UCSD-AML1 (cell line): ENCODE results near the gene RIBC1.
"Not testable (repeated sequence)": the region's sequence is repeated elsewhere in the genome, so short reads cannot be mapped to it uniquely, and the experiment has no call there.

Experiments used
- DNase-seq: peaks from one replicate; lab custom pipeline; 2025; ENCODE audit not compliant: unreplicated experiment; lab: John Stamatoyannopoulos, UW

The RIBC1 gene

GRCh38 chrX:53433651-53434639 lies 11.3 kb downstream of the RIBC1 start, which contains the start of gene HSD17B10:
Gene HSD17B10, minus strand, starts transcription at chrX:53434370. Its CDS starts 25 bp downstream, at chrX:53434345.
- DNase-seq = peak; percentile 88

- peak; percentile 48 for DNase-seq
Observed at GRCh38 chrX:53435997-53436396, 13.3 kb downstream of the RIBC1 start.

- DNase-seq = no peak
Observed at GRCh38 chrX:53437206-53437605, 14.5 kb downstream of the RIBC1 start.

GRCh38 chrX:53438174-53438831 lies 15.6 kb downstream of the RIBC1 start:
- DNase-seq = no peak

- DNase-seq = no peak
Observed at GRCh38 chrX:53438832-53439230, 16.2 kb downstream of the RIBC1 start.

GRCh38 chrX:53440101-53440500 lies 17.4 kb downstream of the RIBC1 start:
- DNase-seq = no peak

GRCh38 chrX:53440621-53441517 lies 18.2 kb downstream of the RIBC1 start:
- DNase-seq = no peak

GRCh38 chrX:53441531-53442321 lies 19.1 kb downstream of the RIBC1 start:
- DNase-seq = no peak

- DNase-seq = no peak
Observed at GRCh38 chrX:53442322-53442631, 19.6 kb downstream of the RIBC1 start.

- DNase-seq = peak; percentile 38
Observed at GRCh38 chrX:53445977-53446376, 23.3 kb downstream of the RIBC1 start.

- DNase-seq = no peak
Observed at GRCh38 chrX:53447441-53447840, 24.8 kb downstream of the RIBC1 start.

GRCh38 chrX:53449632-53450031 lies 27.0 kb downstream of the RIBC1 start:
- DNase-seq = no peak

GRCh38 chrX:53452812-53453211 lies 30.1 kb downstream of the RIBC1 start:
- no peak for DNase-seq

GRCh38 chrX:53456254-53456653 lies 33.6 kb downstream of the RIBC1 start:
- DNase-seq = no peak

GRCh38 chrX:53458082-53458481 lies 35.4 kb downstream of the RIBC1 start:
- no peak for DNase-seq

GRCh38 chrX:53468659-53469058 lies 46.0 kb downstream of the RIBC1 start:
- not testable (repeated sequence) for DNase-seq

- no peak for DNase-seq
Observed at GRCh38 chrX:53471346-53471745, 48.7 kb downstream of the RIBC1 start.

- DNase-seq = no peak
Observed at GRCh38 chrX:53474707-53475106, 52.0 kb downstream of the RIBC1 start.

- DNase-seq = no peak
Observed at GRCh38 chrX:53476371-53476770, 53.7 kb downstream of the RIBC1 start.

- no peak for DNase-seq
Observed at GRCh38 chrX:53479301-53479700, 56.6 kb downstream of the RIBC1 start.
